CD4-positive, alpha-beta memory T cell (primary cell): ENCODE measurements around the gene HSPBP1. TPM values are rescaled to one million over a fixed set of nuclear protein-coding genes. Genes with fewer than 3 reads are reported as not detected.
"Not testable (repeated sequence)": the region's sequence is repeated elsewhere in the genome, so short reads cannot be mapped to it uniquely, and the experiment has no call there.

ENCODE experiments used
- CTCF ChIA-PET: fragments of 350-600 bp; sonication (Branson Sonifier 250); formaldehyde crosslinking; loops from one replicate; lab custom pipeline; 2021; ENCODE audit warnings: inconsistent platforms; ENCODE audit not compliant: partially characterized antibody; lab: Charles Lee
- POLR2A ChIA-PET: fragments of 350-600 bp; sonication (Branson Sonifier 250); formaldehyde crosslinking; loops from one replicate; lab custom pipeline; 2021; ENCODE audit not compliant: partially characterized antibody; lab: Charles Lee
- DNase-seq, 5 donors: peaks; one replicate each; pipeline versions ENCODE4 v3.0.0 to v3.0.0-alpha.2; 2020 to 2022; ENCODE audit warnings: mixed read lengths in 1 of 5
- H3K27ac ChIP-seq: one replicate; pipeline ENCODE4 v1.7.0; 2013; ENCODE audit warnings: low read depth, low read length
- H3K27me3 ChIP-seq: 2 replicates; pipeline ENCODE4 v1.7.0; 2013; ENCODE audit warnings: mild to moderate bottlenecking, low read length, moderate library complexity; ENCODE audit not compliant: insufficient read depth
- H3K36me3 ChIP-seq: 2 replicates; pipeline ENCODE4 v1.7.0; 2013; ENCODE audit warnings: mild to moderate bottlenecking, low read length, moderate library complexity; ENCODE audit not compliant: insufficient read depth
- H3K4me1 ChIP-seq: 2 replicates; pipeline ENCODE4 v1.7.0; 2013; ENCODE audit warnings: mild to moderate bottlenecking, low read length, moderate library complexity; ENCODE audit not compliant: insufficient read depth
- H3K4me3 ChIP-seq, 2 donors: one replicate each; pipeline ENCODE4 v1.7.0; 2013; ENCODE audit warnings: low read length in 2 of 2, mild to moderate bottlenecking in 1 of 2
- H3K9me3 ChIP-seq, 2 donors: one replicate each; pipeline ENCODE4 v1.7.0; 2013; ENCODE audit warnings: low read length in 2 of 2, control low read depth in 1 of 2; ENCODE audit not compliant: control insufficient read depth in 1 of 2
- H3K27ac Mint-ChIP-seq, 7 donors: one replicate each; pipeline ENCODE4 v1.8.0; 2020 to 2021; ENCODE audit warnings: mixed read lengths in 7 of 7, mild to moderate bottlenecking in 6 of 7, inconsistent platforms in 3 of 7, moderate library complexity in 3 of 7
- H3K27me3 Mint-ChIP-seq, 2 donors: one replicate each; pipeline ENCODE4 v1.8.0; 2020 to 2021; ENCODE audit warnings: mixed read lengths in 2 of 2
- H3K36me3 Mint-ChIP-seq, 2 donors: one replicate each; pipeline ENCODE4 v1.8.0; 2020 to 2021; ENCODE audit warnings: mixed read lengths in 2 of 2, inconsistent platforms in 1 of 2, mild to moderate bottlenecking in 1 of 2
- H3K4me1 Mint-ChIP-seq, 4 donors: one replicate each; pipeline ENCODE4 v1.8.0; 2020 to 2021; ENCODE audit warnings: mixed read lengths in 4 of 4, mild to moderate bottlenecking in 1 of 4
- H3K4me3 Mint-ChIP-seq, 8 donors: one replicate each; pipeline ENCODE4 v1.8.0; 2020 to 2021; ENCODE audit warnings: mixed read lengths in 8 of 8, mild to moderate bottlenecking in 7 of 8, moderate library complexity in 6 of 8, inconsistent platforms in 3 of 8
- H3K9me3 Mint-ChIP-seq, 8 donors: one replicate each; pipeline ENCODE4 v1.8.0; 2020 to 2021; ENCODE audit warnings: mixed read lengths in 8 of 8, mild to moderate bottlenecking in 5 of 8, inconsistent platforms in 3 of 8, moderate library complexity in 1 of 8
- intact Hi-C: fragments of 100-400 bp; cut with micrococcal nuclease; formaldehyde crosslinking; loops from one replicate; pipeline ENCODE4 v1.15.1; 2023
- polyA plus RNA-seq, 2 donors: library from polyadenylated mRNA; unstranded; fragments of 300-500 nt; fragmentation: Illumina TruSeq; gene quantifications; one replicate each; pipeline ENCODE4 v1.2.3, GENCODE V29; 2021
- total RNA-seq, 2 experiments: library from RNA; stranded (reverse); gene quantifications; one replicate each; pipeline ENCODE4 v1.2.3, GENCODE V29; 2021

The HSPBP1 gene
- total and polyA plus RNA-seq, 4 experiments from 2014 or later: 17.9 to 38.7 (median 27.1) TPM

DNA sequence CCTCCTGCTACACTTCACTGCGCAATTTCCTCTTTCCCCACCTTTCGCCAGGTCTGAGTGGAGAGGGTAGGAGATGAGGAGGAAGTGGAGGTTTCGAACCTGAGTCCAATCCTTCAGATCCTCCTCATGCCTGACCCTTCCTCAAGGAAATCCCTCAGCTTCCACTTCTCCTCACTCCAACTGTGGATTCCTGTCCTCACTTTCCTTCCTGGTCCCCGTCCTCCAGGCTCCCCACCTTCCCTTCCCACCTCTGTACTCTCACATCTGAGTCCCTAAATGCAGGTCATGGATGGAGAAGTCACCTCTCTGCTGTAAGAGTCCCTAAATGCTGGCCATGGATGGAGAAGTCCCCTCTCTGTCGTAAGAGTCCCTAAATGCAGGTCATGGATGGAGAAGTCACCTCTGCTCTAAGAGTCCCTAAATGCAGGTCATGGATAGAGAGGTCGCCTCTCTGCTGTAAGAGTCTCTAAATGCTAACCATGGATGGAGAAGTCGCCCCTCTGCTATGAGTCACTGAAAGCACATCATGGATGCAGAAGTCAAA lies 54.4 kb downstream of the HSPBP1 start:
- CTCF ChIA-PET: no interaction called here
- POLR2A ChIA-PET: no interaction called here
- Mint-ChIP-seq H3K9me3 (peaks cover 0 to 11% (median 2%) of the 10 kb centered on the region in 8 donors), H3K27ac (peak overlapping the region in 4 of 7 donors; percentile 25 to 88 (median 40)), H3K4me1 (peaks cover 0 to 4% (median 1%) of the 10 kb centered on the region in 4 donors), H3K27me3 (no peaks in the 10 kb centered on the region), H3K36me3 (peaks cover 18 to 37% of the 10 kb centered on the region in 2 donors), H3K4me3 (no peak overlapping the region)
- DNase-seq: no peak
- no peaks in the 10 kb centered on the region for H3K4me1 ChIP-seq
- no peaks in the 10 kb centered on the region for H3K27me3 ChIP-seq
- no peaks in the 10 kb centered on the region for H3K9me3 ChIP-seq
- intact Hi-C loops: no loop called here
- no peak overlapping the region for H3K4me3 ChIP-seq
- H3K27ac ChIP-seq: no peak overlapping the region
- peaks cover 18% of the 10 kb centered on the region for H3K36me3 ChIP-seq

DNA sequence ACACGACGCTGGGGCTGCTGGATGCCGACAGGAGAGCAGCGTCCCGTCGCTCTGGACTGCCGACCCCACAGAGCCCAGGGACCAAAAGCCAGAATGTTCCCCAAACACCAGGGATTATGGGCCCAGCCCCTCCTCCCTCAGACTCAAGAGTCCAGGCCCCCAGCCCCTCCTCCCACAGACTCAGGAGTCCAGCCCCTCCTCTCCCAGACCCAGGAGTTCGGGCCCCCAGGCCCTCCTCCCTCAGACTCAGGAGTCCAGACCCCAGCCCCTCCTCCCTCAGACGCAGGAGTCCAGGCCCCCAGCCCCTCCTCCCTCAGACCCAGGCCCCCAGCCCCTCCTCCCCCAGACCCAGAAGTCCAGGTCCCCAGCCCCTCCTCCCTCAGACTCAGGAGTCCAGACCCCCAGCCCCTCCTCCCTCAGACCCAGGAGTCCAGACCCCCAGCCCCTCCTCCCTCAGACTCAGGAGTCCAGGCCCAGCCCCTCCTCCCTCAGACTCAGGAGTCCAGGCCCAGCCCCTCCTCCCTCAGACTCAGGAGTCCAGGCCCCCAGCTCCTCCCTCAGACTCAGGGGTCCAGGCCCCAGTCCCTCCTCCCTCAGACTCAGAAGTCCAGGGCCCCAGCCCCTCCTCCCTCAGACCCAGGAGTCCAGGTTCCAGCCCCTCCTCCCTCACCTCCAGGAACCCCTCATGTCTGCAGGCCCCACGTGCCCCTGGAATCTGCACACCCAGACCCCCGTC lies 55.1 kb downstream of the HSPBP1 start:
- POLR2A ChIA-PET, H3K4me3 Mint-ChIP-seq, H3K27me3 ChIP-seq, H3K9me3 ChIP-seq, CTCF ChIA-PET, H3K4me1 ChIP-seq, H3K4me1 Mint-ChIP-seq, H3K4me3 ChIP-seq, H3K27ac ChIP-seq, H3K27me3 Mint-ChIP-seq, DNase-seq: not testable (repeated sequence)
- H3K9me3 Mint-ChIP-seq: peaks cover 0 to 11% (median 3%) of the 10 kb centered on the region in 8 donors
- peaks cover 18% of the 10 kb centered on the region for H3K36me3 ChIP-seq
- peak overlapping the region in 1 of 7 donors; percentile 25 for H3K27ac Mint-ChIP-seq
- intact Hi-C loops: loop anchor here (5.0 kb wide), 1 partner anchor 32 kb away; the partner anchor contains the start of gene PPP6R1
- H3K36me3 Mint-ChIP-seq: peaks cover 18 to 33% of the 10 kb centered on the region in 2 donors

- Mint-ChIP-seq H3K36me3 (peaks cover 18 to 31% of the 10 kb centered on the region in 2 donors), H3K27me3 (no peaks in the 10 kb centered on the region), H3K27ac (no peak overlapping the region), H3K4me1 (peaks cover 0 to 7% (median 1%) of the 10 kb centered on the region in 4 donors), H3K9me3 (peaks cover 0 to 11% (median 3%) of the 10 kb centered on the region in 8 donors), H3K4me3 (no peak overlapping the region)
- H3K27ac ChIP-seq: no peak overlapping the region
- ChIA-PET CTCF (no interaction called here), POLR2A (no interaction called here)
- intact Hi-C loops: loop anchor here (5.0 kb wide), 1 partner anchor 33 kb away; the partner anchor contains the start of gene PPP6R1
- no peak for DNase-seq
- H3K4me3 ChIP-seq: no peak overlapping the region
- no peaks in the 10 kb centered on the region for H3K4me1 ChIP-seq
- H3K36me3 ChIP-seq: peaks cover 11% of the 10 kb centered on the region
- H3K9me3 ChIP-seq: no peaks in the 10 kb centered on the region
- H3K27me3 ChIP-seq: no peaks in the 10 kb centered on the region
Observed at GRCh38 chr19:55224038-55224665, 55.8 kb downstream of the HSPBP1 start.

GRCh38 chr19:55223291-55224037 lies 56.4 kb downstream of the HSPBP1 start:
- Mint-ChIP-seq H3K9me3 (peaks cover 0 to 11% (median 3%) of the 10 kb centered on the region in 8 donors), H3K4me3 (peak overlapping the region in 1 of 8 donors; percentile 45), H3K36me3 (peaks cover 18 to 27% of the 10 kb centered on the region in 2 donors), H3K27ac (no peak overlapping the region), H3K4me1 (peaks cover 0 to 7% (median 1%) of the 10 kb centered on the region in 4 donors), H3K27me3 (no peaks in the 10 kb centered on the region)
- no peak for DNase-seq
- intact Hi-C loops: loop anchor here (5.0 kb wide), 1 partner anchor 34 kb away; the partner anchor contains the start of gene PPP6R1
- ChIA-PET CTCF (no interaction called here), POLR2A (no interaction called here)
- H3K36me3 ChIP-seq: peaks cover 5% of the 10 kb centered on the region
- H3K27me3 ChIP-seq: no peaks in the 10 kb centered on the region
- no peaks in the 10 kb centered on the region for H3K9me3 ChIP-seq
- H3K27ac ChIP-seq: no peak overlapping the region
- H3K4me1 ChIP-seq: no peaks in the 10 kb centered on the region
- H3K4me3 ChIP-seq: no peak overlapping the region

GRCh38 chr19:55220525-55220924 lies 59.4 kb downstream of the HSPBP1 start:
- no peak overlapping the region for H3K27ac ChIP-seq
- no peaks in the 10 kb centered on the region for H3K27me3 ChIP-seq
- H3K4me1 Mint-ChIP-seq: peaks cover 5 to 14% (median 9%) of the 10 kb centered on the region in 4 donors
- H3K9me3 Mint-ChIP-seq: peaks cover 0 to 17% (median 8%) of the 10 kb centered on the region in 8 donors
- no peaks in the 10 kb centered on the region for H3K36me3 ChIP-seq
- H3K36me3 Mint-ChIP-seq: peaks cover 4 to 9% of the 10 kb centered on the region in 2 donors
- no peak overlapping the region for H3K27ac Mint-ChIP-seq
- DNase-seq: no peak
- H3K4me1 ChIP-seq: peaks cover 11% of the 10 kb centered on the region
- CTCF ChIA-PET: interaction anchor here (0.9 to 1.3 kb wide), 2 partner anchors 39 to 71 kb away, joined by 3 read pairs; no protein-coding TSS in a partner anchor
- intact Hi-C loops: loop anchor here (5.0 kb wide), 1 partner anchor 37 kb away; the partner anchor contains the start of gene PPP6R1
- no peak overlapping the region for H3K4me3 ChIP-seq
- H3K9me3 ChIP-seq: no peaks in the 10 kb centered on the region
- peaks cover 6 to 11% of the 10 kb centered on the region in 2 donors for H3K27me3 Mint-ChIP-seq
- POLR2A ChIA-PET: no interaction called here
- H3K4me3 Mint-ChIP-seq: no peak overlapping the region

GRCh38 chr19:55216461-55217198 lies 63.3 kb downstream of the HSPBP1 start:
- POLR2A ChIA-PET: interaction anchor here (1.2 kb wide), 1 partner anchor 43 kb away, joined by 4 read pairs; the partner anchor contains the start of gene PPP6R1

More at GRCh38 chr19:55216461-55217198, 63.3 kb downstream of the HSPBP1 start:
- peak overlapping the region in 3 of 8 donors; percentile 22 to 41 (median 35) for H3K4me3 Mint-ChIP-seq
- CTCF ChIA-PET: interaction anchor here (1.2 kb wide), 1 partner anchor 76 kb away, joined by 4 read pairs; no protein-coding TSS in a partner anchor
- peaks cover 2 to 11% of the 10 kb centered on the region in 2 donors for H3K36me3 Mint-ChIP-seq
- Histone ChIP-seq H3K9me3 (no peaks in the 10 kb centered on the region), H3K4me1 (peaks cover 11% of the 10 kb centered on the region), H3K36me3 (no peaks in the 10 kb centered on the region), H3K27ac (no peak overlapping the region), H3K4me3 (no peak overlapping the region), H3K27me3 (no peaks in the 10 kb centered on the region)
- peaks cover 21 to 23% of the 10 kb centered on the region in 2 donors for H3K27me3 Mint-ChIP-seq
- H3K9me3 Mint-ChIP-seq: peaks cover 0 to 33% (median 21%) of the 10 kb centered on the region in 8 donors
- intact Hi-C loops: no loop called here
- H3K4me1 Mint-ChIP-seq: peaks cover 3 to 16% (median 9%) of the 10 kb centered on the region in 4 donors
- peak; percentile 11 to 53 (median 23) for DNase-seq
- H3K27ac Mint-ChIP-seq: peak overlapping the region in 2 of 7 donors; percentile 42 to 76
